ENCODE results near the gene STOX2.

The STOX2 gene

DNA sequence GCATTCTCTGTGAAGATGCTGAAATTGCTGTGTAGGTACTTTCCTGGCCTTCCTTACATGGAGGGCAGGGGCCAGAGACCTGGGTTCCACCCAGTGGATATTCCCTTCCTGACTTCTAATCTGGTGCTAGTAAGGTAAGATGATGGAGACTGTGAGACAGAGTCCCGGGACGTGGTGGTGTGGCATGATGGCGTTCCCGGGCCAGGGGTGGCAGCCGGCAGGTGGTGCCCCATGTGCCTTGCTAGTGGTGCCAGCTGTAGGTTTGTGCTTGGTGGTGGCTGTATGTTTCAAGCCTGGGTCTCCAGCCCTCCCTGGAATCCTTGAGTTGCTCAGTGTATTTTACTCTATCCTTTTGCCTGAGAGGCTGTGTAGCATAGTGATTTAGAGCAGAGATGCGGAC lies 10.9 kb downstream of the STOX2 start:
- TF ChIP-seq CTCF (IDR thresholded peaks at IDR 0.05; ENCODE audit: insufficient read depth, low read depth, low read length, missing control alignments) = no peak
- no peak for DNase-seq (ENCODE audit: low read depth)
- H3K4me3 ChIP-seq (ENCODE audit: low read depth, low read length) = no peak overlapping the region

DNA sequence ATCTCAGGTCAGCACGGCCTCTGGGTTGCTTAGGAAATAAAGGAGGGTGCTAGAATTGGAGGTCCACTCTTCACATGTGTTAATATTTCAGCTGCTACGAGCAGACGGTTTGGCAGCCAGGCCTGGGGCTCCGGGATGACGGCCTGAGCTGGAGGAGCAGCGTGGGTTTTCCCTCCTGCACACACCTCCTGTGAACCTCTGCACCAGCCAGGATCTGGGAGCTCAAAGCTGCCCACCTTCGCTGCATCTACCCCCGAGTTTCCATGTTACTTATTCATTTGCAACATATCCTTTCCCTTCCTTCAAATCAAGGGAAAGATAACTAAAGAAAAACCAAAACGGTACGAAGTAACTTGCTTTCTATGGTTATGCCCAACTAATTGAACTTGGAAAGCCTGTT lies 13.6 kb downstream of the STOX2 start:
- H3K4me3 ChIP-seq (ENCODE audit: low read depth, low read length) = no peak overlapping the region
- no peak for DNase-seq (ENCODE audit: low read depth)
- no peak for TF ChIP-seq CTCF (IDR thresholded peaks at IDR 0.05; ENCODE audit: insufficient read depth, low read depth, low read length, missing control alignments)

DNA sequence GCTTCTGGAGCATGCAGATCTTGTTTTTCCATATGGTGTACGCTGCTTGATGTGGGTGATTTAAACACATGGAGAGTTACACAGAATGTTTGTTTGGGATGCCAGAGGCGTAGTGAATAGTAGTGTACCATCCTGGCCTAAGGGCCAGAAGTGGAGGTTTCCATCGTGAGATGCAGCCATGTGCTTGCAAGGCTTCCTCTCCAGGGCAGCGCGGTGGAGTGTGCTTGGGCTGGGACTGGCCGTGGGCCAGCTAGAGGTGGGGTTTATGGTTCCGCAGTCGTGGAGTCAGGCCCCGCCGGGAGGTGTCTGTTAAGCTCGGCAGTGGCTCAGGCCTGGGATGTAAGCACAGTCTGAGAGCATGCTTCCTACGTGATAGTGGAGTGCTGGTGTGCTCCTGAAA lies 14.0 kb downstream of the STOX2 start:
- no peak for DNase-seq (ENCODE audit: low read depth)
- H3K4me3 ChIP-seq (ENCODE audit: low read depth, low read length) = no peak overlapping the region
- no peak for TF ChIP-seq CTCF (IDR thresholded peaks at IDR 0.05; ENCODE audit: insufficient read depth, low read depth, low read length, missing control alignments)

GRCh38 chr4:183920512-183920911 lies 15.4 kb downstream of the STOX2 start:
- no peak for DNase-seq (ENCODE audit: low read depth)
- H3K4me3 ChIP-seq (ENCODE audit: low read depth, low read length) = no peak overlapping the region
- no peak for TF ChIP-seq CTCF (IDR thresholded peaks at IDR 0.05; ENCODE audit: insufficient read depth, low read depth, low read length, missing control alignments)

GRCh38 chr4:183921335-183921734 lies 16.2 kb downstream of the STOX2 start:
- DNase-seq (ENCODE audit: low read depth) = no peak
- H3K4me3 ChIP-seq (ENCODE audit: low read depth, low read length) = no peak overlapping the region
- no peak for TF ChIP-seq CTCF (IDR thresholded peaks at IDR 0.05; ENCODE audit: insufficient read depth, low read depth, low read length, missing control alignments)

GRCh38 chr4:183924362-183925044 lies 19.4 kb downstream of the STOX2 start:
- no peak overlapping the region for H3K4me3 ChIP-seq (ENCODE audit: low read depth, low read length)
- no peak for DNase-seq (ENCODE audit: low read depth)
- TF ChIP-seq CTCF (IDR thresholded peaks at IDR 0.05; ENCODE audit: insufficient read depth, low read depth, low read length, missing control alignments) = no peak

DNA sequence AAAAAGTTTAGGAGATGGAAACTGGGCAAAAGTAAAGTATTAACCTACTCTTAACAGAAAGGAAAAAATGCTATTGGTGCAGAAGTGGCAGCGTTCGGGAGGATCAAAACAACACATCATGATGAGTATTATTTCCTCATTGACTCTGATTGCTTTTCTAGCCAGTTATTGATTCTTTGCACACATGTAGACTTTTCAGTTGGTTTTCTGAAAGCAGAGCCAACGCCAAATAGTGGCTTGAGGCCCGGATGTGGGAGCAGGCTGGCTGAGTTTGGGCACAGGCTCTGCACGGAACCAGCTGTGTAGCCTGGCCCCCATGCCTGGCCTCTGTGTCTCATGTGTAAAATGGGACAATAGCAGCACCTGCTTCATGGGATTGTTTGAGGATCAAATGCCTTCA lies 21.8 kb downstream of the STOX2 start:
- DNase-seq (ENCODE audit: low read depth) = no peak
- TF ChIP-seq CTCF (IDR thresholded peaks at IDR 0.05; ENCODE audit: insufficient read depth, low read depth, low read length, missing control alignments) = no peak
- no peak overlapping the region for H3K4me3 ChIP-seq (ENCODE audit: low read depth, low read length)
